HCEC 1CT (cell line): ENCODE data around the gene MIPOL1.
A peak's percentile ranks its signal among the peaks of the same experiment; 100 is the strongest.

Experiments
- DNase-seq: peaks from one replicate; pipeline ENCODE4 v3.0.0-alpha.2; 2017

Gene MIPOL1

DNA sequence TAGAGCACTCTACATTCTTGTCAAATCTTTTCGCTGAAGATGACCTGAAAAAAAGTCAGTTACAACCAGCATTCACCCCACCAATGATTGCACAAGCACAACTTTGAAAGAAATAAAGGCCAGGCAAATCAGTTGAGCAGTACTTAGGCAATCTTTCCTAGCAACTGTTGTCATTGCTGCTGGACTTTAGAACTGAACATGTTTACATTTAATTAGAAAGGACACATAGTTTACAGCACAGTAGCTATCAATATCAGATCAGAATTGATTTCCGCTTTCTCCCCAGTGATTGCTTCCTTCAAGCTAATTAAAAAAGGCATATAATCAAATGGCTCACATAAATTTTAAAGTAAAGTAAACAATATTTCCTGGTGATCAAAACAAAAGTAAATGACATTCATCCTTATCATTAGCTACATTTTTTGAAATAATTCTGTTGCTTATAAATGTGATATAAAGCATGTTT, 268.9 kb downstream of the MIPOL1 start:
- no peak for DNase-seq

GRCh38 chr14:37469650-37470049, 271.9 kb downstream of the MIPOL1 start:
- DNase-seq, result no peak

DNA sequence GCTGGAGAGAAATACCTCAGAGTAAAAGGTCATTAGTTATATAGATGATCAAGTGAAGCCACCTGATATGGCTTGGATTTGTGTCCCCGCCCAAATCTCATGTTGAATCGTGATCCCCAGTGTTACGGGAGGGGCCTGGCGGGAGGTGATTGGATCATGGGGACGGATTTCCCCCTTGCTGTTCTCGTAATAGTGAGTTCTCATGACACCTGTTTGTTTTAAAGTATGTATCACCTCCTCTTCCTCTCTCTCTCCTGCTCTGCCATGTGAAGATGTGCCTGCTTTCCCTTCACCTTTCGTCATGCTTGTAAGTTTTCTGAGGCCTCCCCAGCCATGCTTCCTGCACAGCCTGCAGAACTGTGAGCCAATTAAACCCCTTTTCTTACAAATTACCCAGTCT, 272.5 kb downstream of the MIPOL1 start:
- DNase-seq, result no peak

DNA sequence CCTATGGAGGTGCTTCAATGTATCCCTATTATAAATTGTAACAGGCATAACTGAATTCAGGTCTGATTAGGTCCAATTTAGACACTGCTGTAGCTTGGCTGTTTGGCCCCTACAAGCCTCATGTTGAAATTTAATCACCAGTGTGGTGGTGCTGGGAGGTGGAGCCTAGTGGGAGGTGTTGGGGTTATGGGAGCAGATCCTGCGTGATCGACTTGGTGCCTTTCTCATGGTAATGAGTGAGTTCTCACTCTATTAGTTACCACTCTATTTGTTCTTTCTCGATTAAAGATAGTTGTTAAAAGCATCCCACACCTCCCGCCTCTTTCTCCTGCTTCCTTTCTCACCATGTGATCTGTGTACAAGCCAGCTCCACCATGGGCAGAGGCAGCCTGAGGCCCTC, 275.2 kb downstream of the MIPOL1 start:
- DNase-seq, result no peak

GRCh38 chr14:37474191-37474590, 276.5 kb downstream of the MIPOL1 start:
- DNase-seq, result no peak

GRCh38 chr14:37480446-37481290, 282.9 kb downstream of the MIPOL1 start:
- DNase-seq, result no peak

DNA sequence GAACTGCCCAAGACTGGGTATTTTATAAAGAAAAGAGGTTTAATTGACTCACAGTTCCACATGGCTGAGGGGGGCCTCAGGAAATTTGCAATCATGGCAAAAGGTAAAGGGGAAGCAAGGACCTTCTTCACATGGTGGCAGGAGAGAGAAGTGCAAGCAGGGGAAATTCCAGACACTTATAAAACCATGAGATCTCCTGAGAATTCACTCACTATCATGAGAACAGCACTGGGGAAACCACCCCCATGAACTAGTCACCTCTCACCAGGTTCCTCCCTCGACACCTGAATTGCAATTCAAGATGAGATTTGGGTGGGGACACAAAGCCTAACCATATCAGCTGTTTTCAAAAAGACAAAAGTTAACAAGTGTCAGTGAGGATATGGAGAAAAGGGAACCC, 284.7 kb downstream of the MIPOL1 start:
- no peak for DNase-seq

DNA sequence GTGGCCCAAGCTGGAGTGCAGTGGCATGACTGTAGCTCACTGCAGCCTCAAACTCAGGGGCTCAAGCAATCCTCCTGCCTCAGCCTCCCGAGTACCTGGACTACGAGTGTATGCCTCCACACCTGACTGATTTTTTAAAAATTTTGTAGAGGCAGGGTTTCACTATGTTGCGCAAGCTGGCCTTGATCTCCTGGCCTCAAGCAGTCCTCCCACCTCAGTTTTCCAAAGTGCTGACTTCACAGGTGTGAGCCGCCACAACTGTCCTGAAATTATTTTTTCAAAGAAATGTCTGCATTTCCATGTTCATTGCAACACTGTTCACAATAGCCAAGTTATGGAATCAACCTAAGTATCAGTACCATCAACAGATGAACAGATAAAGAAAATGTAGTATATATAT, 285.9 kb downstream of the MIPOL1 start:
- DNase-seq, result no peak

DNA sequence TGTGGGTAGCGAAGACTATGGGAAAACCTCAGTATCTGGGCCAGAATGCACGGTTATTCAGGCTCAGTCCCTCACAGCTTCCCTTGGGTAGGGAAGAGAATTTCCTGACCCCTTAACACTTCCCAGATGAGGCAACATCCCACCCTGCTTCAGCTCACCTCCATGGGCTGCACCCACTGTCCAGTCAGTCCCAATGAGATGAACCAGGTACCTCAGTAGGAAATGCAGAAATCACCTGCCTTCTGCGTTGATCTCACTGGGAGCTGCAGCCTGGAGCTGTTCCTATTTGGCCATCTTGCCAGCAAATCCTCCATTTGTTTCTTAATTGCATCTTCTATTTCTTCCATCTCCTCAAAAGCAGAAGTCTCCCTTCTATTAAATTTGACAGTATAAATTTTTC, 292.9 kb downstream of the MIPOL1 start:
- DNase-seq, result no peak

GRCh38 chr14:37491076-37491475, 293.3 kb downstream of the MIPOL1 start:
- DNase-seq, result no peak

DNA sequence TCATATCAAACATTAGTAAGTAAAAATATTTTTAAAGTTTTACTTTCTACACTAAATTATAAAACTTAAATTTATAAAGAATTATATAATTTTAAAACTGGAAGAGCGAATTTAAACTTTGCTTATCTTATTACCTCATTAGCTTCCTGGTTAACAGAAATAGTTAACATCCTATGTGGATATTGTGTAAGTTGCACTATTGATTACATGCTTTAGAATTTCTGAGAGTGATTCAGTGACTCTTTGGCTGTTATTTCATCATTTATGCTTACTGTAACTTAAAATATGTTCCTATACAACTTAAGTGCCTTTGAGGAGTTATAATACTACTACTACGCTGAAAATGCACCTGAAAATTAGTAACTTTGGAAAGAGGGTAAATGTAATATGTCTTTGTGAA, 295.9 kb downstream of the MIPOL1 start:
- DNase-seq, result peak; percentile 22

- no peak for DNase-seq
These were observed 299.7 kb downstream of the MIPOL1 start for GRCh38 chr14:37497422-37497821.

DNA sequence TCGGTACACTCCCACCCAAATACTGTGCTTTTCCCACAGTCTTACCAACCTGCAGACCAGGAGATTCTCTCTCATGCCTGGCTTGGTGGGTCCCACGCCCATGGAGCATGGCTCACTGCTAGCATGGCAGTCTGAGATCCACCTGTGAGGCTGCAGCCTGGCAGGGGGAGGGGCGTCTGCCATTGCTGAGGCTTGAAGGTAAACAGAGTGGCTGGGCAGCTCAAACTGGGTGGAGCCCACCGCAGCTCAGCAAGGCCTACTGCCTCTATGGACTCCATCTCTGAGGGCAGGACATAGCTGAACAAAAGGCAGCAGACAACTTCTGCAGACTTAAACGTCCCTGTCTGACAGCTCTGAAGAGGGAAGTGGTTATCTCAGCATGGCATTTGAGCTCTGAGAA, 304.1 kb downstream of the MIPOL1 start:
- no peak for DNase-seq

DNA sequence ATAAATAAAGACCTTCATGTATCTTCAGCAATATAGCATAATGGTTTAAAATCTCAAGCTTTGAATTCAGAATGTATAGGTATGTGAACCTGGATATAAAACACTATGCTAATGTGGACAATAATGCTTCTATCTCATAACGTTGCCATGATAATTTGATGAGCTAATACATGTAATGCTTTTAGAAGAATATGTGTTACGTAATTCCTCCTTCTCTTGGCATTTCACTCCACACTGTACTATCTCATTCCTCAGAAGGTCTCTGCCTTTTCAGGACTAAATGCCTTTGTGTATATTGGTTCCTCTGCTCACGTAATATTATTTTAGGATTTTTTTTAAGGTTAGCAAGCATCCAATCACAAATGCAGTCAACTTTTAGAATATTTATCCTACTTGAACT, 310.8 kb downstream of the MIPOL1 start:
- DNase-seq, result no peak

GRCh38 chr14:37512173-37512572, 314.4 kb downstream of the MIPOL1 start:
- no peak for DNase-seq

DNA sequence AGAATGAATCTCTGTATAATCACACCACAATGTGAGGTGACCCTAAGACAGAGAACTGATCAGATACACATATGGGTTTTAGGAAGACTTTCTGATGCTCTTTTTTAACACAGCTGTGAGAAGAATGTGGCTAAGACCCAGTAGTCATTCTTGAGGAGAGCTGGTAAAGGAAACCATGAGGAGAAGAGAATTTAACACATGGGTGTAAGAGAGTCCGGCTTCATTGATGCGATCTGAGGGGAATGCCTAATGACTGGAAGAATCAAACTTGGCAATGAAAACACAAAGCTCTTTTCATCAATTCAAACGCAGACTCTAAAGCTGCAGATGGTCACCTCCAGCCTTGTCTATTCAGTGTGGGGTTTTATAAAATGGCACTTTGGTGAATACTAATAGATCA, 318.0 kb downstream of the MIPOL1 start:
- DNase-seq, result no peak

GRCh38 chr14:37526994-37527393, 329.3 kb downstream of the MIPOL1 start:
- DNase-seq, result no peak

DNA sequence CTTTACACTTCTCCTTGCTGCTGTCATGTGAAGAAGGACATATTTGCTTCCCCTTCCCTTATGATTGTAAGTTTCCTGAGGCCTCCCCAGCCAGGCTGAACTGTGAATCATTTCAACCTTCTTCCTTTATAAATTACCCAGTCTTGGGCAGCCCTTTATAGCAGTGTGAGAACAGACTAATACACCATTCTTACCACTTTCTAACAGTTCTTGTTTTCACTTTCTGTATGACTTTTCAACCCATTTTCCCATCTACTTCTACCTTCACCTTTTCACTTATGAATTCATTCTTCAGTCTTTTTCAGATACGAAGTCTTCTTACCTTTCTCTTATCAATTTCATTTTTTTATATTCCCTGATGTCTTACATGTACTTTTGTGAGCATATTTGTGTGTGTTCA, 342.3 kb downstream of the MIPOL1 start:
- no peak for DNase-seq

GRCh38 chr14:37544407-37544806, 346.7 kb downstream of the MIPOL1 start:
- no peak for DNase-seq

GRCh38 chr14:37545174-37545573, 347.4 kb downstream of the MIPOL1 start:
- peak; percentile 14 for DNase-seq

DNA sequence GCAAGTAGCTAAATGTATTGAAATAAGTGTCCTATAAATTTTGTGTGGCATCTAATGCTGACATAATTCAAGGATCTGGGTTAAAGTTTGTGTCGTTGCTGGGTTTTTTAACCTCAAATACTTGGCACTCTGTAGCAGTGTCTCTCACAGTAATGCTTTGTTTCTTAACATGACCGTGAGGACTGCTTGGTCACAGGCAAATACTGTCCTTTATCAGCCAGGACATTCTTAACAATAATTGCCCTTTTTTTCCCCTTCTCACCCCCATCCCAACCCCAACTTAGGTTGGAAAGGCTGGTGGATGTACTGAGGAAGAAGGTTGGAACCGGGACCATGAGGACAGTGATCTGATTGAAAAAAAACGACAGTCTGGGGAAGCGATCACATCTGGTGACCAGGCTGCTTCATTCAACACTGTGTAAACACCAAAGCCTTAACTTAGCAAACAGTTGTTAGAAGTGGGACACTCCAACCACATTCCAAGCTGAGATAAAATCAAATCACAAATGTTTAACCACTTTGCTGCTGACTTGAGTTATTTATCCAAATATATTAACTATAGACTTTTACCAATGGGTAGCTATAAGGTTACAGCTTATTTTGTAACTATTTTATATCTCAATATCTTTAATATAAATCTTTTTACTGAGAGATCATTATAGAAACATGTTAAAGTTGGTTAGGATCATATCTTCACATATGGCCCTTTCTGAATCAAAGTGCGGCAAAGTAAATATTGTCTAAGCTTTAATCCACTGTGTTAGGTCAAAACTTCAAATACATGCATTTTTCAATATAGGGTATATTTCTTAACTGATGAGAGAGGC, 349.1 kb downstream of the MIPOL1 start:
- DNase-seq, result peak; percentile 6

DNA sequence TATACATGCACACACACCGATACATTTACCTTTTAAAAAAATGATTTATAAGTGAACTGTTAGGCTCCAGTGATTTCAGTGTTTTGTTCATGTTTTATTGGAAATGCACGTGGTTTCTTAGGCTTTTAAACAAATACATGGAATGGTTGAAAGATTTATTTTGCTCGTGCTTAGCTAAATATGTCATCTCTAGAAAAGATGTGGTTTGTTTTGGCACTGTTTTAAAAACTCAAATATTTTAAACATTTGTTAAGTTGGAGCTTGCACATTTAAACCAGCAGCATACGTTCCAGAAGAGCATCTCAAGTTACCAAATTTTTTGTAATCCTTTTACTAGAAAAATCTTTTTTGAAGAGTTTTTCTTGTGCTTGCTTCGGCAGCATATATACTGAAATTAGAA, 352.8 kb downstream of the MIPOL1 start:
- DNase-seq, result peak; percentile 61

- no peak for DNase-seq
These were observed 353.4 kb downstream of the MIPOL1 start for GRCh38 chr14:37551119-37551518.

GRCh38 chr14:37553935-37554550, 356.3 kb downstream of the MIPOL1 start:
- DNase-seq, result no peak
